ENCODE measurements around the gene ALKBH6. TPM values are rescaled to one million over a fixed set of nuclear protein-coding genes. Genes with fewer than 3 reads are reported as not detected.

ALKBH6 gene
- polyA plus RNA-seq, 4 donors, result 13.8 to 18.5 (median 15.2) TPM

DNA sequence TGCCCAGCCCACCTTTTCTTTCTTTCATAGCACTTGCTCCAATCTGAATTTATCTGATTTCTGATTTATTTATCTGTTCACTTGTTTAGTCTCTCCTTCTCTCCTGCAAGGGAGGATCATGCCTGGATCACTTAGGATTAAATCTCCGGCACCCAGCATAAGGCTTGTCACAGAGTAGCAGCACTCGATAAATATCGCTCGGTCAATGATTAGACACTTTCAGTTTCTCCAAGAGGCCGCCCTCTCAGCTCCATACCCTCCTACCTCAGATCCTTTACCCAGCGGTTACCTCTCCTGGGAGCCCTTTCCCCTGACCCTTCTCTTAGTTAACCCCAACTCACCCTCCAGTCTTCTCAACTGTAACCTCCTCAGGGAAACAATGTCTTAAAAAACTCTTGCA is 17.3 kb upstream of the ALKBH6 start:
- no peak for DNase-seq (ENCODE audit: low read depth in 4 of 4, low spot score in 3 of 4)

DNA sequence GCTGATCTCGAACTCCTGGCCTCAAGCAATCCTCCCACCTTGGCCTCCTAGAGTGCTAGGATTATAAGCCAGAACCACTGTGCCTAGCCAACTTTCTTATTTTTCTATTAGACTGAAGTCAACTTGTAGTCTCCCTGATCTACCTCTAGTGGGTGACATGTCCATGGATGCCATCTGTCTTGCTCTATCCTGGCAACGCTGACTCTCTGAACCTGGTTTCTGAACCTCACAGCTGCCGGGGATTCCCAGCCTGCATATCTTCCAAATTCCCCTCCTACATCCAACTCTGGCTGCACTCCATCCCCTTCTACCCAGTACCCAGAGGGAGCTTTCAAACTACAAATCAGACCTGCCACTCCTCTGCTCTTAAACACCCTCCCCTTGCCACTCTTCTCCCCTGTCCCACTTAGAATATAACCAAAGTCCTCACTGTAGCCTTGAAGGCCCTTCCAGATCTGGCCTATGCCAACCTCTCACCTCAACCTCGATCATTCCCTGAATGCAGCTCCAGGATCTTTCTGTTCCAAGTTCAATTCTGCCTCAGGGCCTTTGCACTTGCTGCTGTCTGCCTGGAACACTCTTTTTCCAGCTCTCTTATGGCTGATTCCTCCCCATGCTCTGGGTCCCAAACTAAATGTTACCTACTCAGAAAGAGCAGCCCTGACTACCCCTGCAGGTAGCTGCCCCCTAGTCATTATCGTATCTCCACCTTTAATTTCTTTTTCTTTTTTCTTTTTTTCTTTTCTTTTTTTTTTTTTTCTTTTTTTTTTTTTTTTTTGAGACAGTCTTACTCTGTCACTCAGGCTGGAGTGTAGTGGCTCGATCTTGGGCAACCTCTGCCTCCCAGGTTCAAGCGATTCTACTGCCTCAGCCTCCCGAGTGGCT is 16.5 kb upstream of the ALKBH6 start:
- DNase-seq (ENCODE audit: low read depth in 4 of 4, low spot score in 3 of 4), result no peak

DNA sequence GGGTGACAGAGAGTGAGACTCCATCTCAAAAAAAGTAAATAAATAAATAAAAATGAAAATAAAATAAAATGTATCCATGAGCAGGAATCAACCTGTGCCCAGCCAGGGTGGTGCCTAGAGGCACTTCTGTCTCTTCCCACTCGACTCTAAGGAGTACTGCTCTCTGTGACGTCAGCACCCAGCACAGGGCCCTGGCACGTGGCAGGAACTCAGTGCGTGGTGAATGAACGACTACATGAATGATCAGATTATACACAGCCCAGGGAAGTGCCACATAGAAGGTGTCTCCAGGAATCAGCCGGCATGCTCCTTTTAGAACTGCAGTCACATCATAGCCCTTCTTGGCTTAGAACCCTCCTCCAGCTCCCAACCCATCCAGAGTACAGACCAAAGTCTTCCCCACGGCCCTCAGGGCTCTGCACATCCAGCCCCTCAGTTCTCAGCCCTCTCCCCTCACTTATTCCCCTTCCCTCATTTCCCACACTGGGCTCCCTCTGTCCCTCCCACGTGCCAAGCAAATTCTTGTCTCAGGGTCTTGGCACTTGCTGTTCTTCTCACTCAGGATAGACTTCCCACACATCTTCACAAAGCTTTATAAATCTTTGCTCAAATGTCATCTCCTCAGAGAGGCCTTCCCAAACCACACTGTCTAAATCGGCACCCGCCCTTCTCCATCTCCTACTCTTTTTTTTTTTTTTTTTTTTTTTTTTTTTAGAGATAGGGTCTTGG is 14.5 kb upstream of the ALKBH6 start:
- DNase-seq (ENCODE audit: low read depth in 4 of 4, low spot score in 3 of 4), result no peak

DNA sequence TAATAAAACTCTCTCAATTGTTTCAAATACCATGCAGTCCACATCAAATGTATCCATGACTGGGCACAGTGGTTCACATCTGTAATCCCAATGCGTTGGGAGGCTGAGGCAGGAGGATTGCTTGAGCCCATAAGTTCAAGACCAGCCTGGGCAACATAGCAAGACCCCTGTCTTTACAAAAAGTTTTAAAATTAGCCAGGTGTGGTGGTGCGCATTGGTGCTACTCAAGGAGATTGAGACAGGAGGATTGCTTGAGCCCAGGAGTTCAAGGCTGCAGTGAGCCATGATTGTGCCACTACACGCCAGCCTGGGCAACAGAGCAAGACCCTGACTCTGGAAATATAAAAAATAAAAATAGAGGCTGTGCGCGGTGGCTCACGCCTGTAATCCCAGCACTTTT is 13.7 kb upstream of the ALKBH6 start:
- no peak for DNase-seq (ENCODE audit: low read depth in 4 of 4, low spot score in 3 of 4)

DNA sequence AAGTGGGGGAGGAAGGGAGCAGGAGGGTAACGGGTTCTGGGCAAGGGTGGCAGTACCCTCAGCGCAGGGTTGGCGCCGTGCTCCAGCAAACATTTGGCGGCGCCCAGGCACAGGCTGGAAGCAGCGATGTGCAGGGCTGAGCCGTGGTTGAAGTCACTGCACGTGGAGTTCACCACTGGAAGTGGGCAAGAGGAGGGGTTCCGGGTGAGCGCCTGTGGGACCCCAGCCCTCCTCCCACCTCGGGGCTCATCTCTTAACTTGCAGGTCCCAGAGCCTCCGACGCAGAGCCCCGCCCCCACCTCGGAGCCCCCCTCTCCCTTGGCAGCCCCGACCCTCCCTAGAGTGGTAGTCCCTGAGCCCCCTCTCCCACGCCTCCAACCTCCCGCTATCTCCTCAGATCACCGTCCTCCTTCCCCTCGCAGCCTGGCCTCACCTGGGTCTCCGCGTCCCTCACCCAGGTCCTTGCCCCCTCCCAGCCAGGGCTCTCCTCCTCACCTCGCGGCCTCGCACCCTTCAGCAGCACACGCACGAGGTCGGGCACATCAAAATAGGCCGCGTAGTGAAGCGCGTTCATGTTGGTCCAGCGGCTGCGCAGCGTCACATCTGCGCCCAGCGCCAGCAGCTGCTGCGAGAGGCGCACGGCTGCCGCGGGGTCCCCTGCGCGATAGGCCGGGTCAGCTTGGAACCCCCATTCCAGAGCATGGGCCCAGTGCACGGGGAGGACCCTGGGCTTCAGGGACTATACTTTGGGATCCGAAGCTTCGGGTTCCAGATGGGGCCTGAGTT is 12.3 kb upstream of the ALKBH6 start:
- DNase-seq (ENCODE audit: low read depth in 4 of 4, low spot score in 3 of 4), result no peak

DNA sequence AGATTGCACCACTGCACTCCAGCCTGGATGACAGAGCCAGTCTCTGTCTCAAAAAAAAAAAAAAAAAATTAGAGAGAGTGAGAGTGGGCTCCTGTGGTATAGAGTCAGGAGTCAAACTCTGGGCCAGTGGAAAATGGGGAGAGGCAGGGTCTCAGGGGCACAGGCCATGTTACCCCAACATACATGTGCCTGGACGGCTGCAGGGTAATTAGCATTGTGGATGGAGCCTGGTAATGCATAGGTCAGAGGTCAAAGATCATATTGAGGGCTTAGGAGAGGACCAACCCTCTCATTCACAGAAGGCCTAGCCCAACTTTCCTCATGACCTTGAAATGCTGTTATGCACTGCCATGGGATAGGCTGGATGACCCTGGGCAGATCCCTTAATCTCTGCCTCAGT is 11.5 kb upstream of the ALKBH6 start:
- DNase-seq (ENCODE audit: low read depth in 4 of 4, low spot score in 3 of 4), result no peak

DNA sequence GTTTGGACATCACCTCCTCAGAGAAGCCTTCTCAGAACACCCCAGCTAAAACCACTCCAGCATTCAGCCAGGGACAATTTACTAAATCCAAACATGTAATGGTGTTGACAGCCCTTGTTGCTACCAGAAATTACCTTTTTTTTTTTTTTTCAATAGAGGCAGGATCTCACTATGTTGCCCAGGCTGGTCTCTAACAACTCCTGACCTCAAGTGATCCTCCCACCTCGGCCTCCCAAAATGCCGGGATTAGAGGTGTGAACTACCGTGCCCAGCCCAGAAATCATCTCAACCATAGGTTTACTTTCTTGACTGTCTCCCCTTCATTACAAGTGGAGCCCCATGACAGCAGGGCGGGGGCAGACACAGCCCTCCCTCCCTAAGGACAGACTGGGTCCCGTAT is 9.4 kb upstream of the ALKBH6 start:
- no peak for DNase-seq (ENCODE audit: low read depth in 4 of 4, low spot score in 3 of 4)

DNA sequence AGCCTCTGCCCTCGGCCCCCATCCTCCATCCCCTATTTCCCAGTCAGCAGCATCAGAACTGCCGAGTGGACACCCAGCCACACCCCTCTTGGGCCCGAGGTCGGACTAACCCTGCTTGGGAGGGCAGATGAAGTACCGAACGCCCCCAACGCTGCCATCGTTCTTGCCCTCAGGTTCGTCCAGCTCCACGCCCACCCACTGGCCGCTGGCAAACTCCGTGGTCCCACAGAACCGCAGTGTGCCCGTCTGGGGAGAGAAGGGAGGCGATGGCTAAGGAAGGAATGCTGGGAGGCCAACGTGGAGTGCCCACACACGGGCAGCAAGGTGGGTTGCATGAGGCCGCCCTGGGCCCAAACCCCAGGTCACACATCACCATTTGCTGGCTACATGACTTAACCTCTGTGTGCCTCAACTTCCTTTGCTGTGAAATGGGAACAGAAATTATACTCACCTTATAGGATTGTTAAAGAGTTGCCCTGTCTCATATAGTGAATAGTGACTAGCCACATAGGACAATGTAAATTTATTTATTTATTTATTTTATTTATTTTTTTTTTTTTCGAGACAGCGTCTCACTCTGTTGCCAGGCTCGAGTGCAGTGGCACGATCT is 5.2 kb upstream of the ALKBH6 start:
- DNase-seq (ENCODE audit: low read depth in 4 of 4, low spot score in 3 of 4), result no peak

DNA sequence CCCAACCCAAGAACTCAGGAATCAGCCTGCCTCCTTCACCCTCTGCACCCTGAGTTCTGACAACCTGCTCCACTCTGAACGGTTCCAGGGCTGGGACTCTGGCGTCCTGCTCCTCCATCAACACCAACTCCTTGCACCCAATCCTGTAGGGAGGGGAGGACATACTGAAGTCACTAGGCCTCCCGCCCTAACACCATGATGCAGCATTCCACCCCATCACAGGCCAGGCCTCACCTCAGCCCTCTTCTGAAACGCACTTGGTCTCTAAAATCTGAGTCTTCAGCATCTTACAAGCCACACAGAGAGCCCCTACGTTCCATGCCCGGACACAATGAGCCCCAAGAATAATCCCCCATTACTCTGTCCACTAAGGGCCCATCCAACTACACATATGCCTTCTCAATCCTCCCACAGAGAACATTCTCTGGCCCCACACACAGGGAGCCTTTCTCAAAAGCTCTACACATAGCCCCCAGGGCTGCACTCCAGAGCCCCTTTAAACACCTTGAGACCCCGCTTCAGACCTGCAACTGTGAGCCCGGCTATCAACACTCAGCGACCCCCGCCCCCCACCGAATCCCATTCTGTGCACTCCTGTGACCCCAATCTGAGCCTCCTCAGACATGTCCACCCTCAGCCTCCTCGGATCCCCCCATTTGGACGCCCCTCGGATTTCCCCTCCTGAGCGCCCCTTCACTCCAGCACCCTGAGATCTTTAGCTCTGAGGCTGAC is 567 bp downstream of the ALKBH6 start:
- no peak for DNase-seq (ENCODE audit: low read depth in 4 of 4, low spot score in 3 of 4)

DNA sequence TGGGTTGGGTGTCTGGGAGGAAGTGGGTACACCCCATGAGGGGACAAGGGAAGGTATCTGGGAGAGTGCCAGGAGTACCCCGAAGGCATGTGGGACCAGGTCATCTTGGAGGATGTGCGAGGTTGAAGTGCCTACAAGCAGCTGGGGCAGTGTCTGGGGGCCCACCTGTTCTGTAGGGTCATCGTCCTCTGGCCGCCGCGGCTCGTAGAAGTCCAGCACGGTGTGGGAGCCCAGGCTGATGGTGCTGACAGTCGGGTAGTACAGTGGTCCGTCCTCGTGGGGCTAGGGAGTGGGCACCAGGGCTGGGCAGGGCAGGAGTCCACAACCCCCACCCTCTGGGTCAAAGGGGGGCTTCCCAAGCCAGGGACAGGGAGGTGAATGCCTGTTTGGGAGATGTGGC is 3.6 kb downstream of the ALKBH6 start:
- no peak for DNase-seq (ENCODE audit: low read depth in 4 of 4, low spot score in 3 of 4)

DNA sequence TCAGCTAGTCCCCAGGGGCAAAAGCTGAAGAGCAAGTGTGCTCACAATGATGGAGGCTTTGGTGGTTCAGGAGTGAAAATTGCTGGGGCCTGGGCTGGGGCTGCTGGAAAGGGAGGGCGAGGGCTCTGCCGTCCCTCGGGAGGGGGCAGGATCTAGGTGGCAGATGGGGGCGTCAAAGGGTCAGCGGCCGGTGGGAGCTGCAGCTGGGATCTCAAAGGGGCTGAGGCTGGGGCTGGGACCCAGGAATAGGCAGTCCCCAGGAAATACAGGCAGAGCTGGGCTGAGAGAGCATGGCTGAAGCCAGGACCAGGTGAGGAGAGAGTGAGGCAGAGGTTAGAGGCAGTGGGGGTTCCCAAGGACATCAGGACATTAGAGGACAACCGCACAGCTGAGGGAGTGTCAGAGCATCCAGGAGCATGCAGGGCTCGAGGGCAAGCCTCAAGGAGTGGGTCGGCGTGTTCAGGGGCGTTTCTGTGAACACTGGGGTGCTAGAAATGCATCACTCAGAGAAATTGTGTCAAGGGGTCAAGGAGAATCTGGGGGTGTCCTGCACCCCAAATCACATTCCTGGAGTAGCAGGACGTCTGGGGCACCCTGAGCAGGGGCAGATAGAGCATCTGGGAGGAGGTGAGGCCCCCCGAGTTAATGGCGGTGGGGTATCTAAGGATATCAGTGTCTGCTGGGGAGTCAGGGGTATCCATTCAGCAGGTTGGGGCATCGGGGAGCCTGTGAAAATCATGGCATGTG is 4.2 kb downstream of the ALKBH6 start:
- no peak for DNase-seq (ENCODE audit: low read depth in 4 of 4, low spot score in 3 of 4)

DNA sequence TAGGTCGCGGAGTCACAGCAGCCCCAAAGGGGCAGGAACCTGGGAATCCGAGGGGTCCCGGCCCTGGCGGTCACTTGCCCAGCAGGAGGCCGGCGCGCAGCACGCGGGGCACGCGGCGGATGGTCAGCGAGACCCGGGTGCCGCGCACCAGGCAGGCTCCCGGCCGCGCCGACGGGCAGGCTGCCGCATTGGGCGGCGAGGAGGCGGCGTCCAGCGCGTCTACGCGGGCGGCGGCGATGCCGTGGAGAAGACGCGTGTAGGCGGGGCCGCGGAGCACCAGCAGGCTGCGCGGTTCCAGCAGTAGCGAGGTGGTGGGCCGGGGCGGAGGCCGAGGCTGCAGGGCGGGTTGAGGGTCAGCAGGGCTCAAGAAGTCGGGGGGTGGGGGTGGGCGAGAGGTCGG is 4.8 kb downstream of the ALKBH6 start:
- no peak for DNase-seq (ENCODE audit: low read depth in 4 of 4, low spot score in 3 of 4)

DNA sequence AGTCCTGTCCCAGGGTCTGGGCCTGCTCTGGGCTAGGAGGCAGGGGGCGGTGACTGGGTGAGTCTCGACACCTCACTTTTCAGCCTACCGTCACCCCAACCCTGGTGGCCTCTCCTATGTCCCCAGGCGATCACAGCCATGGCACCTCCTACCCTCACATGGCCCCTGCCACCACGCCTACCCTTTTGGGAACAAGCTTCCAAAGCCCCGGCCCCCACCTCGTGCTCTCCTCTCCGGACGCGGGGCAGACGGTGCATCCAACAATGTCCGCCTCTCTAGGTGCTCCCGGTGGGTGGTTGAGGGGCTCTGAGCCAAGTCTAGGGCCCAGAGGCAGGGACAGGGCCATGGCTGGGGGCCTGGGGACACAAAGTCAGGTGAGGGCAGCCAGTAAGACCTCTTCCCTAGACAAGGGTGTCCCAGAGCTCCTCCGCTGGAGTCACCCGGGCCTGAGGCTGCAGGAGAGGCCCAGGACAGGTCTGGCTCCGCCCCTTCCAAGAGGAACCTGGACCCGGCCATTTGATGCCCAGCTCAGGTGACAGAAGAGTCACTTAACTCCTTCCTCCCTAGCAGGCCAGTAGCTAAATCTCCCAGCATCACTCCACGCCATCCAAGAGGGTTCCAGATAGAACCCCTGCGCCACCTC is 5.6 kb downstream of the ALKBH6 start, which contains the start of gene SYNE4:
Gene SYNE4, minus strand, starts transcription at position 478 of the 643 bp plus-strand sequence. Its CDS starts 132 bp downstream, at position 346.
- peak in 1 of 4 donors; percentile 54 for DNase-seq (ENCODE audit: low read depth in 4 of 4, low spot score in 3 of 4)

DNA sequence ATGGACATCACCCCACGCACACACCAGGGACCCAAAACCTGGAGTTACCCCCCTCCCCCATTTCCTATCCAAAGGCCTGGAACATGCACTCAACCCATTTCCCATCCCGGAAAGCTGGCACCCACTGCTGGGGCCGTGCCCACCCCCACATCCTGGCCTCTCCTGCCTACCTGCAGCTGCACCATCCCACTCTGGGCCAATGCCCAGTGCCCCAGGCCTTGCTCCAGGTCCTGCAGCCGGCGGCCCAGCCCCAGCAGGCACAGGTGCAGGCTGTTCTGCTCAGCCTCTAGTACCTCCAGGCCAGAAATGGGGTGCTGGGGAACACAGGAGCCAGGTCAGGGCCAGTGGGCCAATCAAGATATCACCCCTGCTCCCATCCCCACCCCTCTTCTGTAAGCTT is 7.1 kb downstream of the ALKBH6 start:
- no peak for DNase-seq (ENCODE audit: low read depth in 4 of 4, low spot score in 3 of 4)

DNA sequence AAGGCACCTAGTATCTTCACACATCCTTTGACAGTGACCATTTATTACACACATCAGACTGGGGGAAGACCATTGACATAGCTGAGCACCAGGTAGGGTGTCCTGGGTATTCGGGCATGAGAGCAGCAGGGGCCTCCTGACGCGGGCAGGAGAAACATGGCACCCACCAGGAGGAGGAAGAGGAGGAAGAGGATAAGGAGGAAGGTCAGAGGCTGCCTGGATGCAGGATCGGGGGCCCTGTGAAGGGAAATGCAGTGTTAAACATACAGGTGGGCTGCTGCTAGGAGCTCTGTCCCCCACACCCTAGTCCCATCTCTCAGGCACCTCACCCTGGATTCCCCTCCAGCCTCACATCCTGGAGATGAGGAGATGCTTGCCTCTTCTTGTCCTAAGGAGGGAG is 10.7 kb downstream of the ALKBH6 start:
- DNase-seq (ENCODE audit: low read depth in 4 of 4, low spot score in 3 of 4), result no peak

DNA sequence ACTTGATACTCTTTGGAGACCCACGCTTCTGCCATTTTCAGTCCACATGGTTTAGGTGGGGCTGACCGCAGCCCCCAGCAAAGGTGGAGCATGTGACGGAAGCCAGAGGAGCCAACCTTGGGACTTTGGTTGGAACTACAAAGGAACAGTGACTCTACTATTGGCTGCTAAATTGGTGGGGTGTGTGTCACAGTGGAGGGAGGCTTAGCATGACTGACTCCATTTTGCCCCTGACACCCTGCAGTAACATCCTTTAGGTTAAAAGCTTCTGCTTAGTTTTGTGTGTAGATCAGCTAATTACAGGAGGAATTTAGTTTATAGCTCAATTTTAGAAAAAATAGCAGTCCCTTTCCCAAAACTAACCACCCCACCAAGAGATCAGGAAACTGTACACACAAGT is 12.4 kb downstream of the ALKBH6 start:
- DNase-seq (ENCODE audit: low read depth in 4 of 4, low spot score in 3 of 4), result no peak

DNA sequence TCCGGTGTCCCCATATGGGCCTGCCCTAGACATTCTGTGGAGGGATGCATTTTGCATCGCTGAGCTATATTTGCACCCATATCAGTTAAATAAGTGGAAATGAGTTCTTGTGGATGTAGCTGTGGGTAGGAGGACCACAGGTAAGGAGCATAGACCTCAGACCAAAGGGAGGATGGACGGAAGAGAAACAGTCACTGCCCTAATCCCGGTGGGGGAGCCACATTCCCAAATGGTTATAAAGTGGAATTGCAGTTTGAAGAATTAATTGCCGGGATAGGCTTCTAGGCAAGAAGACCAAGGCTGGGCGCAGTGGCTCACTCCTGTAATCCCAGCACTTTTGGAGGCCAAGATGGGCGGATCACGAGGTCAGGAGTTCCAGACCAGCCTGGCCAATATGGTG is 17.2 kb downstream of the ALKBH6 start:
- DNase-seq (ENCODE audit: low read depth in 4 of 4, low spot score in 3 of 4), result no peak

DNA sequence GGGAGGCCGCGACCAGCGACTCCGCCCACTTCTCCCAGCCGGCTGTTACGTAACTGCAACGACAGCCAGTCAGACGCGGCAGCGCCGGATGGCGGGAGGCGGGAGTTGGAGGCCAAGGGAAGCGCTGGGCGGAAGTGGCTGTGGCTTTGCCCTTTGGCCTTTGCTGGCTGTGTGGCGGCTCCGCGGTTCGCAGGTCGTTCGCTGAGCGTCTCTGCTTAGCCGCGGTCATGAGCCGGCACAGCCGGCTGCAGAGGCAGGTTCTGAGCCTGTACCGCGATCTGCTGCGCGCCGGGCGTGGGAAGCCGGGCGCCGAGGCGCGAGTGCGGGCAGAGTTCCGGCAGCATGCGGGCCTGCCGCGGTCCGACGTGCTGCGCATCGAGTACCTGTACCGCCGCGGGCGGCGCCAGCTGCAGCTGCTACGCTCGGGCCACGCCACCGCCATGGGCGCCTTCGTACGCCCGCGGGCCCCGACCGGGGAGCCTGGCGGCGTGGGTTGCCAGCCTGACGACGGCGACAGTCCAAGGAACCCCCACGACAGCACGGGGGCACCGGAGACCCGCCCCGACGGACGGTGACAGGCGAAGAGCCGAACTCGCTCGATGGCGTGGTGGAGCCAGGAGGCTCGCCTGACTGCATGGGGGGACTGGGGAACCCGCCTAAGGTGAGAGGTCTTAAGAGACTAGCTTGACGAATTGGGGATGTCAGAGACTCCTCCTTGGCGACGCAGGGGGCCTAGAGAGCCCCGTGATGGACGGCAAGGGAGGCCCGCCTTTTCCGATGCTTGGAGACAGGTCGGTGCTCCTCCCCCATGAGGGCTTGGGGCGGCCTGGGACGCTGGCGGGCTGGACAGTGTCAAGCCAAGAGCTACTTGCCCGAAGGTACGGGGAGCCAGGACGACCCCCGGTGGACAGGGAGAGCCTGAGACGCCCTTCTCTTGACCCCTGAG is 18.7 kb downstream of the ALKBH6 start, which contains the start of gene SDHAF1:
Gene SDHAF1, plus strand, starts transcription at position 141 of the 946 bp plus-strand sequence. Its CDS starts 87 bp downstream, at position 228.
- DNase-seq (ENCODE audit: low read depth in 4 of 4, low spot score in 3 of 4), result peak; percentile 84 to 92 (median 87)

Data from right renal pelvis (tissue), 4 donors.